HEK293T (cell line): ENCODE results near the gene SLCO3A1.

Source experiments
- FOXK2 ChIP-seq: fragments of 450-650 bp; IDR thresholded peaks from 2 replicates; pipeline ENCODE4 v1.6.1; 2016; ENCODE audit warnings: mild to moderate bottlenecking
- SUZ12 ChIP-seq: fragments of 450-650 bp; IDR thresholded peaks from 2 replicates; pipeline ENCODE4 v1.6.1; 2016; ENCODE audit warnings: mild to moderate bottlenecking

- TF ChIP-seq FOXK2 (no peak), SUZ12 (no peak)
Observed at GRCh38 chr15:92130906-92131305, 277.4 kb downstream of the SLCO3A1 start.
